Ishikawa (cell line): ENCODE data around the gene KMT2D.

Experiments used
- CEBPB ChIP-seq: IDR thresholded peaks from 2 replicates; pipeline ENCODE4 v1.6.1; 2012
- CREB1 ChIP-seq: IDR thresholded peaks from 2 replicates; pipeline ENCODE4 v1.6.1; 2012; ENCODE audit warnings: low read depth
- EGR1 ChIP-seq: IDR thresholded peaks from 2 replicates; pipeline ENCODE4 v1.6.1; 2012
- EP300 ChIP-seq: IDR thresholded peaks from 2 replicates; pipeline ENCODE4 v1.6.1; 2012; ENCODE audit warnings: borderline replicate concordance
- FOXM1 ChIP-seq: IDR thresholded peaks from 2 replicates; pipeline ENCODE4 v1.6.1; 2012; ENCODE audit warnings: low read depth, borderline replicate concordance
- MAX ChIP-seq: IDR thresholded peaks from 2 replicates; pipeline ENCODE4 v1.6.1; 2012
- NFIC ChIP-seq: IDR thresholded peaks from 2 replicates; pipeline ENCODE4 v1.6.1; 2012
- RAD21 ChIP-seq: IDR thresholded peaks from 2 replicates; pipeline ENCODE4 v1.6.1; 2012; ENCODE audit warnings: low read depth
- REST ChIP-seq: IDR thresholded peaks from 2 replicates; pipeline ENCODE4 v1.6.1; 2012; ENCODE audit warnings: low read depth, mild to moderate bottlenecking
- TAF1 ChIP-seq: IDR thresholded peaks from 2 replicates; pipeline ENCODE4 v1.6.1; 2012; ENCODE audit warnings: low read depth, mild to moderate bottlenecking
- TCF12 ChIP-seq: IDR thresholded peaks from 2 replicates; pipeline ENCODE4 v1.6.1; 2012; ENCODE audit warnings: low read depth
- TEAD4 ChIP-seq: IDR thresholded peaks from 2 replicates; pipeline ENCODE4 v1.6.1; 2012
- YY1 ChIP-seq: IDR thresholded peaks from 2 replicates; pipeline ENCODE4 v1.6.1; 2012; ENCODE audit warnings: low read depth
- ZBTB7A ChIP-seq: IDR thresholded peaks from 2 replicates; pipeline ENCODE4 v1.6.1; 2012; ENCODE audit warnings: low read depth
- TF ChIP-seq, protein P1 (sequence below): IDR thresholded peaks from 2 replicates; pipeline ENCODE4 v1.6.1; 2012

Gene KMT2D

GRCh38 chr12:49098703-49099102 lies 38.1 kb upstream of the KMT2D start:
- TF ChIP-seq TEAD4 (no peak), CREB1 (no peak), EGR1 (no peak), FOXM1 (no peak)
- TF ChIP-seq, protein P1, sequence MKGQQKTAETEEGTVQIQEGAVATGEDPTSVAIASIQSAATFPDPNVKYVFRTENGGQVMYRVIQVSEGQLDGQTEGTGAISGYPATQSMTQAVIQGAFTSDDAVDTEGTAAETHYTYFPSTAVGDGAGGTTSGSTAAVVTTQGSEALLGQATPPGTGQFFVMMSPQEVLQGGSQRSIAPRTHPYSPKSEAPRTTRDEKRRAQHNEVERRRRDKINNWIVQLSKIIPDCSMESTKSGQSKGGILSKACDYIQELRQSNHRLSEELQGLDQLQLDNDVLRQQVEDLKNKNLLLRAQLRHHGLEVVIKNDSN: no peak

GRCh38 chr12:49098035-49098451 lies 37.4 kb upstream of the KMT2D start:
- TF ChIP-seq ZBTB7A (no peak), RAD21 (peak; percentile 71)

DNA sequence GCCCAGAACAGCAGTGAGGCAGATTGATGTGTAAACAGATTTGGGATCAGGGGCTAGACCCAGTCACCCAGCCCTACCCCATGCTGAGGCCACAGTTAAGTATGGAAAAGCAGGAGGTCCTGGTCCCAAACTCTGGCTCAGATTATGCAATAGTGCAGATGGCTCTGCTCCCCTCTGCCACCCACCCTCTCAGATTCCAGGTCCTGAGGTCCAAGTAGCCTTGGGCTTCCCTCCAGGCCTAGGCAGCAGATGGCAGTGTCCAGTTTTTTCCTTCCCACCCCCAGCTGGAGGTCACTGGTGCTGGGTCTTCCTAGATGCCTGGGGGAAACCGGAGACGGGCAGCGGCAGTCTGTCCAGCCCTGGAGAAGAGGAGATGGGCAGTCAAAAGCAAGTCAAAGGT lies 36.8 kb upstream of the KMT2D start:
- no peak for TF ChIP-seq EP300
- no peak for TF ChIP-seq REST
- no peak for TF ChIP-seq TAF1
- TF ChIP-seq EGR1: no peak
- TF ChIP-seq RAD21: no peak
- TF ChIP-seq, protein P1: no peak
- TF ChIP-seq TCF12: no peak
- TF ChIP-seq CEBPB: no peak
- TF ChIP-seq FOXM1: no peak
- no peak for TF ChIP-seq YY1
- no peak for TF ChIP-seq TEAD4

DNA sequence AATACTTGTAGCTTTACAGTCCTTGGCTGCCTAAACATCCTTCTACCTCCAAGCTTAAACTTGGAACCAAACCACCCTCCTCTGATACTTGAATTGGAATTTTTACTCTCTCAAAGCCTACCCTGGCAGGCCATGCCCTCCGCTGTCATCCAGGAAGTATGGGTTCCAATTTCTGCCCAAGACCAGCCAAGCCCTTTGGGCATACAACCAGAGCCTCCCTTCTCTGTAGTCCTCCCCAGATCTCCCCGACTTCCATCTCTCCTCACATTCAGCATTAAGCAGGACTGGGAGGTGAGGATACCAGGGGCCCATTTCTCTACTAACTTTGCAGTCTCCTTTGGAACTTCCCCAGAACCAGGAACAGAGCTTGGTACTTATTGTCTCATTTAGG lies 34.4 kb upstream of the KMT2D start:
- no peak for TF ChIP-seq YY1
- TF ChIP-seq REST: no peak
- TF ChIP-seq TCF12: no peak
- TF ChIP-seq NFIC: no peak
- no peak for TF ChIP-seq EP300
- TF ChIP-seq ZBTB7A: no peak
- TF ChIP-seq CREB1: no peak
- no peak for TF ChIP-seq TAF1
- no peak for TF ChIP-seq MAX
- TF ChIP-seq CEBPB: no peak
- TF ChIP-seq, protein P1: no peak
- no peak for TF ChIP-seq FOXM1
- TF ChIP-seq EGR1: no peak
- no peak for TF ChIP-seq TEAD4
- TF ChIP-seq RAD21: no peak

DNA sequence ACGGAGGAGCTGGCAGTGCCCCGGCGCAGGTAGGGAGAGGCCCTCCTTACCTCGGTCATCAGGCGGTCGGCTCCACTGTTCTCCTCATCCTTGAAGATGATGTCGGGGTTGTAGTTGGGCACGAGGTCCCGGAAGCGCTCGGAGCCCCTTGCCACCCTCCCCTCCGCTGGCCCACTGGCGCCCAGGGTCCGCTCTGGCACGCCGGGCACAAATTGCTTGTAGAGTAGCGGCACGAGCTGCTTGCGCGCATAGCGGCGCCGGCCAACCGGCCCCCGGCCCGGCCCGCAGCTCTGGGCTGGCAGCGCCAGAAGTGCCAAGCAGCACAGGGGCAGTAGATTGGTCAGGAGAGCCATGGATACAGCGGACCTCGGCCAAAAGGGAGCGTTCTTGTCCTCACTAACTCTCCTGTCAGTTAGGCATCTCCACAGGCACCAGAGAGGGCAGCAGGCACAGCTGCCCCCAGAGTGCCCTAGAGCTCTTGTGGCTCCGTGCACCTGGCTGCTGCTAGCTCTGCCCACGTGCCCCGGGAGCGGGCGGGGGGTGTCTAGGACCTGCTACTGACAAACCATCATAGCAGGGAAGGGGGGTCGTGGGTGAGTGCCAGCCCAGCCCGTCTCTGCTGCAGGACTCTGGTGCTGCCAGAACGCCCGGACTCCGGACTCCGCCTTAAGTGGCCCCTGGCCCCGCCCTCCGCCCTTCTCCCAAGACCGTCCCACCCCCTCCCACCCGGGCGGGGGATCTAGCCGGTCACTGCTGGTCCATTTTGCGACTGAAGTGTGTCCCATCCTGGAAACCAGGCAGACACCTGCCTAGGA lies 33.8 kb upstream of the KMT2D start, which contains the start of gene DHH:
DHH (minus strand) TSS at position 642 of the 815 bp plus-strand sequence; CDS start at position 353, 289 bp downstream.
- TF ChIP-seq EP300: no peak
- TF ChIP-seq MAX: 0 out of 2 replicates have a peak, but pooled peaks have one; percentile 30
- TF ChIP-seq TAF1: no peak
- TF ChIP-seq TEAD4: 0 out of 2 replicates have a peak, but pooled peaks have one; percentile 6
- TF ChIP-seq TCF12: no peak
- TF ChIP-seq, protein P1: peak; percentile 55

DNA sequence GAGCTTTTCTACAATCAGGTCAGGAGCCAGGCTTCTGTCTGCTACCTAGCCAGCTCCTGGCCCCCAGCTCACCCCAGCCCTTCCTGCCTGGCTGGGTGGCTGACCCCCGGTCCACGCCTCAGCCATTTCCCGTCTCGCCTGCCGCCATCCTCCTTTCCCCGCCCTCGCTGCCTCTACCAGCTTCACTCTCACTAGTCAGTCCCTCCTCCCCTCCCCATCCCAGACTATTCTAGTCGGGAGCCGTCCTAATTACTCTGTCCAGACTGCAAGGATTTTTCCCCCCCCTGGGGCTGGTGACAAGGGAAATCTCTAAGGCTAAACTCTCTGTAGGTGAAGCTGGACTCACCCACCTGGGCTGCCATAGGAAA lies 33.2 kb upstream of the KMT2D start:
- TF ChIP-seq YY1: no peak
- TF ChIP-seq RAD21: no peak
- no peak for TF ChIP-seq NFIC
- no peak for TF ChIP-seq MAX
- TF ChIP-seq EP300: no peak
- no peak for TF ChIP-seq FOXM1
